NCI-H2081 treated with DMSO at 0.1 percent for 48 hours (cell line): ENCODE measurements around the gene ANKRD13B.

Experiments
- DNase-seq: peaks from one replicate; lab custom pipeline; 2025; lab: John Stamatoyannopoulos, UW

ANKRD13B gene

GRCh38 chr17:29581583-29582253 lies 11.2 kb upstream of the ANKRD13B start:
- no peak for DNase-seq

DNA sequence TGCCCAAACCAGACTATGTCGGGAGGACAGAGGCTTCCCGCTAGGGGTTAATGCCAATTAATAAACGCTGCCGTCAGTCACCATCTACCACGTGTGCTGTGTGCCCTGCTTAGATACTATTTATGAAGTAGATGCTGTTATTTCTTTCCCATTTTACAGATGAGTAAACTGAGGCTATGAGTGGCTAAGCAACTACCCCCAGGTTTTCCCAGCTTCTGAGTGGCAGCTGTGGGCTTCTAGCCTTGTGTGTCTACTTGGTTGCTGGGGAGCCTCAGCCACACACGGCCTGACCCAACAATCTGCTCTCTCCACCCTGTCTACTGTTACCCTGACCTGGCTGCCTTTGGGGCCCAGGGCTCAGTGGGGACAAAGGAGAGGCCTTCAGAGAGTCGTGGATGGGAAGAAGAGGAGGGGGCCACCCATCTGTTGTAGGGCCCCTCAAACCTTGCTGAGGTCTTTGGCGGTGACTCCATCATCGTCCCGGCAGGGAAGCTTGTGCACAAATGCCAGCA lies 10.6 kb upstream of the ANKRD13B start:
- no peak for DNase-seq

DNA sequence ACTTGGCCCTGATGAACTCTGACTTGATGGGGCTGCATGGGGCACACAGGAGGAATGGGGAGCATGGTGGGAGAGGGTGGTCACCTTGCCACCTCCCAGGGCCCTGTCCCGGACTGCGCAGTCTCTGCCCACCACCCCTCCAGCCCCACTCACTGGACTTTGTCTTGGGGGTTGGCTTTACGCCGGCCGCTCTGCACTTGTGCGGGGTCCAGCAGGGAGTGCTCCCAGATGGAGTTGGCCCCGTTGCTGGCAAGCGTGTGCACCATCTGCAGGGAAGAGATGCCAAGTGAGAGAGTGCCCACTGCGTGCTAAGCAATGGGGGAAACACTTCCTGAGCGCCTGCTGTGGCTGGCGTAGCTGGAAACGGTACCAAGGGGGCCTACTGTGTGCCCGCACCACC lies 10.2 kb upstream of the ANKRD13B start:
- no peak for DNase-seq

DNA sequence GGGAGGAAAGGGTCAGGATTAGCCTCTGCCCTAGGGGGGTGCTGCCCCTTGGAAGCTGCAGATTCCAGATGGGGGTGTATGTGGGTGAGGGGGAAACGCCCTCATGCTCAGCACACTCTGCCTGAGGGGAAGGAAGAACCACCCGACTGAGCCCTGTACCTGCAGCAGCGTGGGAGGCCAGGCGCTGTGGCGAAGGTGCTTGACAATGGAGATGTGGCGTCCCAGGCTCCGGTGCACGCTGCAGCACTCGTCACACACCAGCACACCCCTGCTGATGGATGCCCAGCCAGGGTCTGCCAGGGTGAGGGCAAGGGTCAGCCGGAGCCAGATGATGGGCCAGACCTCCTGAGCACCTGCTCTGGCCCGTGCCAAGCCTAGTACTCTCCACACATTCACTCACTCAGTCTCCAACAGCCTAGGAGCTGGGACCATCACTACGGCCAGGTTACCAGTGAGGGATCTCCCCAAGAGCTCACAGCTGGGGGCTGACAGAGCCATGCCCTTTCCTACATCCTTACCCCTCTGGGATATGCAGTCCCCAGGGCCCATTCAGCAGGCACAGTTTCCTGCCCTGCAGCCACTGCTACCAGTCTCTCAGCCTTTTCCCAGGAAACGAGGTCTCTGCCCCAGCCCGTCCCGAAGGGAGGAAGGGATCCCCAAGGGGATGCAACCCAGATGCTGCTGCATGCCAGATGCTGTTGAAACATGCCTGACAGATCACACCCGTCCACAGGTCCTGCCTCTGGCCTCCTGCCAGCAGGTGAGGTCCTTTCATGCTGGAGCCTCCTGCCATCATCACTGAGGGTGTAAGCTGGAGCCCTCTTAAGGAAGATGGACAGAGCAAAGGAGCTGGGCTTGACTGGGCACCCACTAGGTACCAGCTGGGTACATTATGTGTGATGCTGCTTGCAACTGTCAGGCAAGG lies 9.3 kb upstream of the ANKRD13B start:
- DNase-seq = no peak

GRCh38 chr17:29584452-29585079 lies 8.4 kb upstream of the ANKRD13B start:
- DNase-seq = no peak

GRCh38 chr17:29585080-29585751 lies 7.7 kb upstream of the ANKRD13B start:
- no peak for DNase-seq

DNA sequence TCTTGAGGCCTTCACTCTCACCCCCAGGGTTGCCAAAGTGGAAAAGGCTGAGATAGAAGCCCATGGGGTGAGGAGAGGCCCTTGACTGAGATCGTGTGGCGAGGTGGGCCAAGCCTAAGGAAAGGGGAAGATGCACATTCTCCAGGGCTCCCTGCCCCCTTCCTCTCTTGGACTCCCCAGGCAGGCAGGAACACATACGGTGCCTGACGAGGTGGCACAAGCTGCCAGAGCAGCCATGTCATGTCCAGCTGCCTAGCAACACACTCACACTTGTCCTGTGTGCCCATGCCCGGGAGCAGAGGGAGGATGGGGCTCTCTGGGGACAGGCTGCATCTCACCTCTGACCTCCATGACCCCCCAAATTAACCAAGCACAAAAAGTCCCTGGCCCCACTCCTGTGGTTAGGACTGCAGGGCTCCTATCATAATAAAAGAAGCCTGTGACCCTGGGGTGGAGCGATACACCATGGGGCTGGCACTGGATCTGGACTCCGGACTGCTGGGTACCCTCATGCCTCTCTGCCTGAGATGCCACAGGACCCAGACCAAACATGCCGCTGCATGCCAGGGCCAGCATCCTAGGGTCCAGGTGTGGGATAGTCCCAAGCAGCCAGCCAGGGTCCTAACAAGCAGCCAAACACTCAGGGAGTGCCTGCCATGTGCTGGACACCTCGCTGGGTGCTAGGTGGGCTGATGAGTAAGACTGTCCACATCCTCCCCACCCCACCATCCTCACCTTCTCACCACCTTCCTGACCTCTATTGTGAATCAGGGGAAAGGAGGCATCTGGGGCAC lies 6.1 kb upstream of the ANKRD13B start:
- DNase-seq = no peak

DNA sequence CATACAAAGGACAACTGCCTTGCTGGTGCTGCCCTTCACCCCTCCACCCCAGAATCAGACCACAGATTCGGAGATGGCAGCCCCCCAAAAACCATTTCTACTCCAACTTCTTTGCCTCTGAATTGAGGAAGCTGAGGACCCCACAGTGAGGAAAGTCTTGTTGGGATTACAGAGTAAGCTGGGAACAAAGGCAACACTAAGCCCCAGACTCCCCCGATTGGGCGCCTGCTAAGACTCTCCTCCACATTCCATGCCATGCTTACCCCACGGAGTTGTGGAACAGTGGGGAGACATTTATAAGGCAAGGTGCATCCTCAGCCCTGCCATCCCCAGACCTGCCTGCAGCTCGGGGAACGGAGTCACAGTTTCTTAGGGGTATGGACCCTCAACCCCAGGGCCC lies 5.3 kb upstream of the ANKRD13B start:
- no peak for DNase-seq

- no peak for DNase-seq
These were observed 4.8 kb upstream of the ANKRD13B start for GRCh38 chr17:29588017-29588561.

DNA sequence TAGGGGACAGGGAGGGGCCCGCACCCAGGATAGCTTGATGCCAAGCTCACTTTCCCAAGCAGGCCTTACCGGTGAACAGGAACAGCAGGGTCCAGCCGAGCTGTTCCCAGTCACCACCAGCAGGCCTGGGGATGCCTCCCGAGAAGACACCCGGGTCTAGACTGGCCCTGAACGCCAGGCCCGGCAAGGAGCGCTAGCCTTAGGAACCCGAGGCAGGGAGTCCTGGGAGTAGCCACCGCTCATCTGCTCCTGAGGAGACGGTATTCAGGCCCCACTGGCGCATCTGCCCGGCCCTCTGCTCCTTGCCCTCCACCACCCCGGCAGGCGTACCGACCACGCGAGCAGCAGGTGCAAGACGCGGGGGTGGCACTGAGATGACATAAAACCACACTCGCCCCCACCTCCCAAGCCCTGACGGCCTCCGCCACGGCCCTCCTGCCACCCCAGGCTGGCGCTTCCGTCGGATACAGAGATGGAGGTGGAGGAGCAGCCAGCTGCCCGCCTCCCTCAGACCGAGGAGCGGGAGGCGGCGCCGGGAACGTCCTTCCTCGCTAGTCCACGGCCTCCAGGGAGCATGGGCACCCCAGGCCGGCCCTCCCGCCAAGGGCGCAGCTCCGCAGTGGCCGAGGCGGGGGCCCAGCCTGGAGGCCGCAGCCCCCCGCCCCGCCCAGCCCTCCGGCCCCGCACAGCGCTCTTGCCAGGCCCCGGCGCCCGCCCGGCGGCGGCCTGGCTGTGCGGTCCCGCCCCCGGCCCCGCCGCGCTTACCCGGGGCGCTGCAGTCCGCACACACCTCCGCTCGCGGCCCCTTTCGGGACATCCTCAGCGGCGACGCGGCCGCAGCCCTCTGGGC lies 4.1 kb upstream of the ANKRD13B start:
- DNase-seq = no peak

DNA sequence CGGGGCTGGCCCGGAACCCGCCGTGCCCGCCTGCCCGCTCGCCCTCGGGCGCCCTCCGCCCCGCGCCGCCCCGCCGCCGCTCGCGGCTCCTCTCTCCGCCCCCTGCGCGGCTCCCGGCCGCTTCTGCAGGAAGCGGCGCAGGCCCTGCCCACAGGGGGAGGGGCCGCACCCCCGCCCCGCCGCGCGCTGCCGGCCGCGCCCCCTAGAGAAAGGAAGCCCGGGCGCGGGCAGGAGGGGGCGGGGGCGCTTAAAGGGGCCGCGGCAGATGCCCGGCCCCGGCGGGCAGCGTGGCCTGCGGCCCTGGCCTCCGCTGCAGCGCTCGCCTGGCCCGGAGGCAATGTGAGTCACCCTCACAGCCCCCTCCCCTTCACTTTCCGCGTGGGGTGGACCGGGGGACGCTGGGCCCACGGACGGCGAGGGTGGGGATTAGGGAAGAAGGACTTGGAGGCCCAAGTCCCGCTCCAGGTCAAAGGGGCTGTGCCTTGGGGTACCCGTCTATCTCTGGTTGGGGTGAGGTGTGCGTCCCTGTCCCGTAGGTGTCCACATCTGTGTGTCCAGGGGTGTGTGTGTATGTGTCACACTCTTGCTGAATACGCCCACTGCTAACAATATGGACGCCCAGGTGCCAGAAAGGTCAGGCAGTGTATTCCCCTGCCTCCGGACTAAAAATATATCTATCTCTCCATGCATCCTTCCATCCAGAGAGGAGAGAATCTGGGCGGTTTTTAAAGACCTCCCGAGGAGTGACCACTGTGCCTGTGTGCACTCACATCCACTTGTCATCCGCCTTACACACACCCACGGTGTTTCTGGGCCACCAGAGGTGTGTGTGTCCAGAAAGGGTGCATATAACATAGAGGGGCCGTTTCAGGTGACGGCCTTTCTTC lies 3.2 kb upstream of the ANKRD13B start, which contains the start of gene GIT1:
Gene GIT1 (minus strand): TSS at position 125 of the 887 bp plus-strand sequence. CDS start 270 bp downstream, outside the sequence.
- no peak for DNase-seq

GRCh38 chr17:29590411-29591145 lies 2.4 kb upstream of the ANKRD13B start:
- DNase-seq = no peak

- DNase-seq = no peak
These were observed 1.7 kb upstream of the ANKRD13B start for GRCh38 chr17:29591146-29591736.

GRCh38 chr17:29591737-29592608 lies 959 bp upstream of the ANKRD13B start:
- peak; percentile 55 for DNase-seq

DNA sequence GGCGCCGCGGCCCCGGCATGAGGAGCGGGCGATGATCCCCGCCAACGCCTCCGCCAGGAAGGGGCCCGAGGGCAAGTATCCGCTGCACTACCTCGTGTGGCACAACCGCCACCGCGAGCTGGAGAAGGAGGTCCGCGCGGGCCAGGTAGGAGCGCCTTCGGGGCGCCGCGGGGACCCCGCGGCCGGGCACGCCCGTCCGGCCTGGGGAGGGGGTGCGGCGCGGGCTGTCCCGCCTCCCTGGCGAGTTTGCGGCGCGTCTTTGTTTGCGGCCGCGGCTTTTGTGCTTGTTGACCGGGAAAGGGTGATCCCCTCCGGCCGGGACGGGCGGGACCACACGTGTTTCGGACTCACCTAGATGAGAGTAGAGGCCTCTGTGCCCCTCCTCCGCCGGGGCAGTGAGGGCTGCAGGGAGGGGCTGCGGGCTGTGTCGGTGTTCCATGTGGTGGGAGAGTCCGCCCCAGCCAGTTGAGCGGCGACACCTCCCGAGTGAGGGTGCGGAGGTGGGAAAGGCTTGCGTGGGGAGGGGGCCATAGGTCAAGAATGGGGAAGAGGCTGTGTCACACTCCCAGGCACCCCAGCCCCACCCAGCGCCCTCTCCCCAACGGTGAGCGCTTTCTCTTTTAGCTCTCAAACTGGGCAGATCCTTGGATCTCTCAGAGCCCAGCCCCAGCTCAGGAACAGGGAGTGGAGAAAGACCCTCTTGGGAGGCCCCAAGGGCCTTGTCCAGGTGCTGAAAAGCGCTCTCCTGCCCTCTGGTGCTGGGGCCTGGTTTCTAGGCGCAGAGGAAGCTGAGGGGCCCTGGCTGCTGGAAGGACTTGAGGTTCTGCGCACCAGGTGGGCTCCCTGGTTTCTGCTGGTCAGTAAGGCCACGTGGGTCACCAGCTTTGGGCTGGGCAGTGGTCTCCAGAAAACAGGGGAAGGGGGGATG lies 923 bp downstream of the ANKRD13B start:
- DNase-seq = no peak
